HepG2 (cell line): Measurements from ENCODE around the gene GMCL2. TPM values are rescaled to one million over a fixed set of nuclear protein-coding genes. Genes with fewer than 3 reads are reported as not detected.

ENCODE experiments used
- ATAC-seq: fragments of 200-7000 bp; cut with Tn5 transposase; 3 replicates; pipeline ENCODE4 v1.9.1; 2020; ENCODE audit warnings: mild to moderate bottlenecking, moderate library complexity
- BruUV-seq: library from RNA; stranded (reverse); fragments of 400-500 nt; replicated peaks from 2 replicates; lab custom pipeline; 2021; lab: Mats Ljungman, UMichigan
- CTCF ChIA-PET: fragments of 300-600 bp; formaldehyde crosslinking; extraction: SDS; loops from one replicate; lab custom pipeline; 2021; ENCODE audit warnings: low total read pairs, inconsistent platforms, low intra/inter-chr PET ratio; lab: Yijun Ruan, JAX
- POLR2A ChIA-PET: fragments of 350-600 bp; sonication (Branson Sonifier 250); formaldehyde crosslinking; loops from one replicate; lab custom pipeline; 2020; ENCODE audit warnings: antibody characterized with exemption, inconsistent platforms; lab: Yijun Ruan, JAX
- DNase-seq: peaks from one replicate; pipeline ENCODE4 v3.0.0-alpha.2; 2015; ENCODE audit warnings: low spot score
- FAIRE-seq: peaks from 3 replicates; lab custom pipeline; 2011; peaks lifted over from hg19 to GRCh38; lab: Jason Lieb, UNC
- H2AFZ ChIP-seq: one replicate; pipeline ENCODE4 v1.6.1; 2011; ENCODE audit warnings: low read length, inconsistent platforms
- H3K27ac ChIP-seq: fragments of 300-600 bp; 3 replicates; pipeline ENCODE4 v1.8.0; 2011; ENCODE audit warnings: mixed run types, mild to moderate bottlenecking, mixed read lengths, low read length, inconsistent platforms; ENCODE audit not compliant: insufficient read depth; ENCODE audit errors: extremely low read length
- H3K27me3 ChIP-seq, 2 experiments: fragments of 200-600 bp in 1 of 2; 2 replicates in 1 of 2; 3 replicates in 1 of 2; pipeline versions ENCODE4 v1.6.0 to v1.8.0; 2011; ENCODE audit warnings: low read length in 2 of 2, mild to moderate bottlenecking in 2 of 2, moderate library complexity in 2 of 2, inconsistent platforms in 1 of 2; ENCODE audit not compliant: insufficient read depth in 2 of 2, control insufficient read depth in 1 of 2
- H3K36me3 ChIP-seq, 2 experiments: fragments of 200-600 bp in 1 of 2; replicated peaks in 1 of 2; 2 replicates in 1 of 2; 3 replicates in 1 of 2; pipeline versions ENCODE4 v1.5.1 to v1.8.0; 2011; ENCODE audit warnings: low read length in 2 of 2, inconsistent platforms in 1 of 2; ENCODE audit not compliant: insufficient read depth in 2 of 2, control insufficient read depth in 1 of 2
- H3K4me1 ChIP-seq: 2 replicates; pipeline ENCODE4 v1.5.1; 2012; ENCODE audit warnings: low read length, inconsistent platforms; ENCODE audit not compliant: insufficient read depth
- H3K4me2 ChIP-seq: 2 replicates; pipeline ENCODE4 v1.6.0; 2011; ENCODE audit warnings: low read depth, low read length, inconsistent platforms
- H3K4me3 ChIP-seq, 3 experiments: fragments of 200-600 bp in 1 of 3; sonication (generic), shearing (Covaris generic) in 1 of 3; replicated peaks in 1 of 3; 2 replicates each; pipeline ENCODE4 v1.5.1; 2011 to 2016; ENCODE audit warnings: low read length in 3 of 3, inconsistent platforms in 2 of 3, low read depth in 2 of 3, mild to moderate bottlenecking in 2 of 3, control low read depth in 1 of 3, mixed read lengths in 1 of 3; ENCODE audit not compliant: insufficient read depth in 1 of 3
- H3K79me2 ChIP-seq: one replicate; pipeline ENCODE4 v1.6.1; 2011; ENCODE audit warnings: low read length, inconsistent platforms; ENCODE audit not compliant: insufficient read depth
- H3K9ac ChIP-seq: 2 replicates; pipeline ENCODE4 v1.6.0; 2011; ENCODE audit warnings: mild to moderate bottlenecking, low read depth, low read length, inconsistent platforms; ENCODE audit not compliant: insufficient read depth
- H3K9me3 ChIP-seq: 2 replicates; pipeline ENCODE4 v1.5.1; 2012; ENCODE audit warnings: mild to moderate bottlenecking, low read length
- H4K20me1 ChIP-seq: 2 replicates; pipeline ENCODE4 v1.6.0; 2011; ENCODE audit warnings: inconsistent platforms, mild to moderate bottlenecking, low read length, moderate library complexity; ENCODE audit not compliant: insufficient read depth
- AGO1 ChIP-seq: fragments of 200-400 bp; formaldehyde crosslinking; IDR thresholded peaks from 2 replicates; pipeline ENCODE4 v1.6.1; 2017; ENCODE audit warnings: mild to moderate bottlenecking, low read depth, low read length, moderate library complexity; ENCODE audit not compliant: poor library complexity, severe bottlenecking
- AGO2 ChIP-seq: fragments of 200-400 bp; formaldehyde crosslinking; optimal IDR thresholded peaks from 2 replicates; pipeline ENCODE3; 2017; ENCODE audit warnings: mild to moderate bottlenecking, low read depth, low read length, moderate library complexity
- NR3C1 ChIP-seq: sonication (generic); formaldehyde crosslinking; IDR thresholded peaks from 2 replicates; pipeline ENCODE4 v1.4.0; 2020; ENCODE audit warnings: missing genetic modification reagents
- POLR2G ChIP-seq: fragments of 200-400 bp; formaldehyde crosslinking; IDR thresholded peaks from 2 replicates; pipeline ENCODE4 v1.6.1; 2018; ENCODE audit warnings: mild to moderate bottlenecking, low read depth, low read length, moderate library complexity
- RNF219 ChIP-seq: sonication (generic); formaldehyde crosslinking; IDR thresholded peaks from 2 replicates; pipeline ENCODE4 v1.5.0; 2020; ENCODE audit warnings: mild to moderate bottlenecking, missing genetic modification reagents
- THAP7 ChIP-seq: sonication (generic); formaldehyde crosslinking; IDR thresholded peaks from 2 replicates; pipeline ENCODE4 v1.8.1; 2023; ENCODE audit warnings: mild to moderate bottlenecking, missing genetic modification reagents
- ZBTB25 ChIP-seq: IDR thresholded peaks from 2 replicates; pipeline ENCODE4 v1.6.1; 2018; ENCODE audit warnings: missing genetic modification reagents
- ZBTB33 ChIP-seq: sonication (generic); formaldehyde crosslinking; IDR thresholded peaks from 2 replicates; pipeline ENCODE4 v1.4.0; 2020; ENCODE audit warnings: missing genetic modification reagents
- ZNF564 ChIP-seq: sonication (generic); formaldehyde crosslinking; IDR thresholded peaks from 2 replicates; pipeline ENCODE4 v1.8.1; 2023; ENCODE audit warnings: mild to moderate bottlenecking, missing genetic modification reagents
- WGBS: methylation state at CpG from one replicate; pipeline ENCODE4 v1.1.6; 2017; ENCODE audit warnings: low lambda C conversion rate; 5-methylcytosine and 5-hydroxymethylcytosine counted together
- in situ Hi-C: cut with HindIII; loops from 2 replicates; pipeline ENCODE4 v1.10.0; 2017; ENCODE audit warnings: low pct_unique_long_range_greater_than_20kb; ENCODE audit not compliant: extremely low pct_ligation_motif_present
- intact Hi-C: fragments of 100-400 bp; cut with micrococcal nuclease; formaldehyde crosslinking; loops from one replicate; pipeline ENCODE4 v1.10.0; 2022; ENCODE audit not compliant: unreplicated experiment
- polyA plus RNA-seq, 8 experiments: library from polyadenylated mRNA; depleted of rRNA in 3 of 8; stranded (reverse) in 7 of 8; unstranded in 1 of 8; fragments of >200 nt; fragmentation: Illumina TruSeq in 4 of 8; extraction: Trizol in 4 of 8; gene quantifications; 2 replicates each; pipeline versions ENCODE4 v1.2.1 to v1.2.3, GENCODE V29; 2011 to 2016; ENCODE audit warnings: low read depth in 4 of 8, missing spikeins in 1 of 8, mixed read lengths in 1 of 8; ENCODE audit not compliant: insufficient read depth in 1 of 8
- total RNA-seq, 5 experiments: library from RNA; depleted of rRNA; stranded (reverse); fragments of >200 nt; fragmentation: Illumina TruSeq; extraction: Trizol; gene quantifications; 2 replicates each; pipeline ENCODE4 v1.2.3, GENCODE V29; 2016; ENCODE audit warnings: low read depth in 1 of 5

The GMCL2 gene
- total and polyA plus RNA-seq, 2 of the 13 experiments (the other 11 are each of a cell fraction or from before 2014, with no cell fraction given), result 0.03 TPM; not detected in 1

- in situ Hi-C loops (no loop called here), intact Hi-C loops (no loop called here)
- ATAC-seq (no peak), DNase-seq (no peak), FAIRE-seq (no peak)
- WGBS, result 98% methylated on average over 15 of the region's 17 CpGs
- Histone ChIP-seq H3K79me2 (no peaks in the 10 kb centered on the region), H3K9me3 (no peaks in the 10 kb centered on the region), H3K27me3 (no peaks in the 10 kb centered on the region), H4K20me1 (no peaks in the 10 kb centered on the region), H3K4me3 (no peak overlapping the region), H3K27ac (no peak overlapping the region), H3K4me1 (peaks cover 4% of the 10 kb centered on the region; the same call in 1 of the 2 replicates), H2AFZ (no peak overlapping the region), H3K9ac (no peak overlapping the region), H3K4me2 (no peak overlapping the region), H3K36me3 (peaks cover 11 to 26% of the 10 kb centered on the region in 2 experiments; a peak in 4 of 5 replicates)
- no TSS peak for BruUV-seq
- POLR2A ChIA-PET, result interaction anchor here (1.5 kb wide), 1 partner anchor 10 kb away, joined by 5 read pairs; no protein-coding TSS in a partner anchor
- CTCF ChIA-PET, result no interaction called here
- TF ChIP-seq NR3C1 (CRISPR knock-in tag), result no peak
- 0 out of 2 replicates have a peak, but pooled peaks have one; percentile 15 for TF ChIP-seq POLR2G
- peak; percentile 87 for TF ChIP-seq AGO2
Observed at GRCh38 chr5:178224403-178224802, 37.2 kb upstream of the GMCL2 start.

GRCh38 chr5:178223828-178224335 is 36.7 kb upstream of the GMCL2 start:
- BruUV-seq, result no TSS peak
- POLR2A ChIA-PET, result interaction anchor here (1.5 kb wide), 1 partner anchor 9 kb away, joined by 5 read pairs; no protein-coding TSS in a partner anchor
- no peak for FAIRE-seq

More at GRCh38 chr5:178223828-178224335, 36.7 kb upstream of the GMCL2 start:
- Histone ChIP-seq H3K9me3 (no peaks in the 10 kb centered on the region), H2AFZ (no peak overlapping the region), H3K27me3 (no peaks in the 10 kb centered on the region), H3K4me2 (no peak overlapping the region), H3K79me2 (no peaks in the 10 kb centered on the region), H3K36me3 (peaks cover 11 to 24% of the 10 kb centered on the region in 2 experiments; a peak in 4 of 5 replicates), H3K4me1 (no peaks in the 10 kb centered on the region), H3K9ac (no peak overlapping the region), H4K20me1 (no peaks in the 10 kb centered on the region), H3K4me3 (no peak overlapping the region), H3K27ac (no peak overlapping the region)
- 86% methylated on average over 10 of the region's 13 CpGs for WGBS
- DNase-seq (no peak), ATAC-seq (peak; percentile 5; the same call in 1 of the 3 replicates)
- CTCF ChIA-PET, result no interaction called here
- no peak for TF ChIP-seq ZBTB25 (CRISPR knock-in tag)
- no peak for TF ChIP-seq RNF219
- peak; percentile 13; the same call in 1 of the 2 replicates for TF ChIP-seq POLR2G
- no peak for TF ChIP-seq THAP7 (CRISPR knock-in tag)
- TF ChIP-seq AGO2, result peak; percentile 91
- peak; percentile 78 for TF ChIP-seq ZBTB33 (CRISPR knock-in tag)
- no peak for TF ChIP-seq ZNF564 (CRISPR knock-in tag)
- TF ChIP-seq AGO1, result peak; percentile 27
- intact Hi-C loops (no loop called here), in situ Hi-C loops (no loop called here)
